GM12892 (cell line): Measurements from ENCODE around the gene MRPL58.

Experiments used
- POLR2A ChIP-seq: IDR thresholded peaks from 2 replicates; pipeline ENCODE4 v1.6.1; 2011; ENCODE audit warnings: low read depth, low read length, control low read depth
- POLR2AphosphoS5 ChIP-seq: IDR thresholded peaks from 2 replicates; pipeline ENCODE4 v1.6.1; 2011; ENCODE audit warnings: low read depth, low read length, control low read depth
- TAF1 ChIP-seq: IDR thresholded peaks from 2 replicates; pipeline ENCODE4 v1.6.1; 2011; ENCODE audit warnings: low read depth, mild to moderate bottlenecking, control low read depth, low read length, borderline replicate concordance

DNA sequence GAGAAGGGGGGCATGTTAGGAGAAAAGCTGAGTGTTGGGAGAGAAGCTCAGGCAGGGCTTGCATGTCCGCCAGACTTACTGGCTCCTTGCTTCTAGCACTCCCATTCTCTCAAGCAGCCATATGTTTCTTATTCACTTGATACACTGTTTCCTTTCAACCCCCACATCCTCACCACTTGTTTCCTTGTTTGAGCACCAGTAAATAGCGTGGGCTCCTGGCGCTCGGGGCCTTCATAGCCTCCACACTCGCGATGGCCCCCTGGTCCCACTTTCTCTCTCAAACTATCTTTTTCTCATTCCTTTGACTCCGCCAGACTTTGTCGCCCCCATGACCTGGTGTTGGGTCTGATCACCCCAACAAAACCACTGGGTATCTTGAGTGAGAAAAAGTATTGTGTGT lies 17.7 kb downstream of the MRPL58 start:
- TF ChIP-seq POLR2A (no peak), POLR2AphosphoS5 (no peak), TAF1 (no peak)
